ENCODE data around the gene GRM7. TPM values are rescaled to one million over a fixed set of nuclear protein-coding genes. Genes with fewer than 3 reads are reported as not detected.

GRM7 gene
- total RNA-seq, 1 donor from 2014 or later = 0.80 TPM

DNA sequence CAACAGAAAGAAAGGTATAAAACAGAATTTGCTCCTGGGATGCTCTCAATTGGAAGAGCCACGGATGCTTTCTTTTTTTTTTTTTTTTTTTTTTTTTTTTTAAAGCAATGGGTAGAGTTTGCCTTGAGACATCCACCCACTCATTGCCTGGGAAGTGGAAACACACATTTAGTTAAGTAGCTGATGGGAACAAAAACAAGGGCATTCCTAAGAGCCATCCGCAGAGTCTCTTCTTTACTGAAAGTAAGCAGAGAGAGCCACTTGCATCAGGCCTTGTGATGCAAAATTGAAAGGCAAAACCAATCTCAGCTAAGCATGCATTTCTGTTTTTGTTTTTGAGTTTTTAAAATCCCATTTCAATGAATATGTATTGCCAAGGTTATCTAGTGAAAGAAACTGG, 852.8 kb downstream of the GRM7 start:
- H3K4me3 ChIP-seq = no peak overlapping the region
- no peaks in the 10 kb centered on the region for H3K27me3 ChIP-seq
- no peak overlapping the region for H2AFZ ChIP-seq (replicated peaks)
- TF ChIP-seq EZH2phosphoT487 (IDR thresholded peaks at IDR 0.05) (no peak), EZH2 (IDR thresholded peaks at IDR 0.05) (no peak)
- TF ChIP-seq, protein P1, sequence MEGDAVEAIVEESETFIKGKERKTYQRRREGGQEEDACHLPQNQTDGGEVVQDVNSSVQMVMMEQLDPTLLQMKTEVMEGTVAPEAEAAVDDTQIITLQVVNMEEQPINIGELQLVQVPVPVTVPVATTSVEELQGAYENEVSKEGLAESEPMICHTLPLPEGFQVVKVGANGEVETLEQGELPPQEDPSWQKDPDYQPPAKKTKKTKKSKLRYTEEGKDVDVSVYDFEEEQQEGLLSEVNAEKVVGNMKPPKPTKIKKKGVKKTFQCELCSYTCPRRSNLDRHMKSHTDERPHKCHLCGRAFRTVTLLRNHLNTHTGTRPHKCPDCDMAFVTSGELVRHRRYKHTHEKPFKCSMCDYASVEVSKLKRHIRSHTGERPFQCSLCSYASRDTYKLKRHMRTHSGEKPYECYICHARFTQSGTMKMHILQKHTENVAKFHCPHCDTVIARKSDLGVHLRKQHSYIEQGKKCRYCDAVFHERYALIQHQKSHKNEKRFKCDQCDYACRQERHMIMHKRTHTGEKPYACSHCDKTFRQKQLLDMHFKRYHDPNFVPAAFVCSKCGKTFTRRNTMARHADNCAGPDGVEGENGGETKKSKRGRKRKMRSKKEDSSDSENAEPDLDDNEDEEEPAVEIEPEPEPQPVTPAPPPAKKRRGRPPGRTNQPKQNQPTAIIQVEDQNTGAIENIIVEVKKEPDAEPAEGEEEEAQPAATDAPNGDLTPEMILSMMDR (IDR thresholded peaks at IDR 0.05) = no peak
- H4K20me1 ChIP-seq (ENCODE audit: low read depth) = no peaks in the 10 kb centered on the region
- Mint-ChIP-seq H3K4me1 (no peaks in the 10 kb centered on the region), H3K27me3 (ENCODE audit: insufficient read depth, low read depth) (peaks cover 4% of the 10 kb centered on the region), H3K9me3 (no peaks in the 10 kb centered on the region), H3K4me3 (no peak overlapping the region), H3K27ac (no peak overlapping the region), H3K36me3 (no peaks in the 10 kb centered on the region)
- H3K79me2 ChIP-seq (ENCODE audit: low read depth) = no peaks in the 10 kb centered on the region
- H3K27ac ChIP-seq = no peak overlapping the region
- no peaks in the 10 kb centered on the region for H3F3A ChIP-seq (ENCODE audit: low read depth)
- H3K4me1 ChIP-seq = no peaks in the 10 kb centered on the region
- DNase-seq (ENCODE audit: low spot score) = peak; percentile 5
- H3K9me3 ChIP-seq (ENCODE audit: low read depth) = no peaks in the 10 kb centered on the region
- H3K9ac ChIP-seq = no peak overlapping the region
- H3K36me3 ChIP-seq = no peaks in the 10 kb centered on the region
- H3K4me2 ChIP-seq = no peak overlapping the region

DNA sequence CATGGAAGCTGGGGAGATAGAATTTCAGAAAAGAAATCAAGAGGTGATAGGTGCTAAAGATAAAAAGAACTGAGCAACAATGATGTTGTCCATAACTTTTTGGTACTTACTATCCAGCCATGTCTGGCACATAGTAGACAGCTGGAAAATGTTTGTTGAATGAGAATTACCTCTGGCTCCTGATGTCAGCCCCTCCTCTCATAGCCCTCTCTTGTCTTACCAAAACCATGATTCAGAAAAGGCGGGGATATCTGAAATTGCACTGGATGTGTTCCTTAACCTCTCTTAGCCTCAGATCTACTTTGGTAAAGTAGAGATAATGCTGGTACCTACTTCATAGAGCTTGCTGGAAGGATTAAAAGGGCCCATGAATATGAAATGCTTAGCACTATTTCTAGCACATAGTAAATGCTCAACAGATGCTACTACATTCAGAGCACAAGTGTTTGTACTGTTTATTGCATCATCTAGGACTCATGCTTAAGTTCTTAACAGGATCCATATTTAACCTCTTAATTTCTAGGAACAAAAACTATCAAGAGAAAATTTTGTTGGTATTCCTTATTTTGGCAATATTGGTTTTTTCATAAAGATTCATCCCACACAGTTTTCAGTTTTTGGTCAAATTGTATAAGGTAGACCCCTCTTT, 859.9 kb downstream of the GRM7 start:
- no peaks in the 10 kb centered on the region for H3K9me3 Mint-ChIP-seq
- H3K4me1 Mint-ChIP-seq = peaks cover 7% of the 10 kb centered on the region
- no peak overlapping the region for H3K4me3 Mint-ChIP-seq
- no peak overlapping the region for H3K27ac ChIP-seq
- H3K4me2 ChIP-seq = no peak overlapping the region
- TF ChIP-seq EZH2 (IDR thresholded peaks at IDR 0.05) (no peak), EZH2phosphoT487 (IDR thresholded peaks at IDR 0.05) (no peak)
- TF ChIP-seq, protein P1 (IDR thresholded peaks at IDR 0.05) = no peak
- H3K36me3 ChIP-seq = no peaks in the 10 kb centered on the region
- no peaks in the 10 kb centered on the region for H3K4me1 ChIP-seq
- H3K36me3 Mint-ChIP-seq = no peaks in the 10 kb centered on the region
- no peak overlapping the region for H2AFZ ChIP-seq (replicated peaks)
- H3K27me3 Mint-ChIP-seq (ENCODE audit: insufficient read depth, low read depth) = peaks cover 5% of the 10 kb centered on the region
- H3K9ac ChIP-seq = no peak overlapping the region
- no peaks in the 10 kb centered on the region for H3K27me3 ChIP-seq
- no peak for DNase-seq (ENCODE audit: low spot score)
- no peak overlapping the region for H3K4me3 ChIP-seq
- H4K20me1 ChIP-seq (ENCODE audit: low read depth) = no peaks in the 10 kb centered on the region
- no peaks in the 10 kb centered on the region for H3K9me3 ChIP-seq (ENCODE audit: low read depth)
- no peaks in the 10 kb centered on the region for H3K79me2 ChIP-seq (ENCODE audit: low read depth)
- H3F3A ChIP-seq (ENCODE audit: low read depth) = no peaks in the 10 kb centered on the region
- H3K27ac Mint-ChIP-seq = no peak overlapping the region

DNA sequence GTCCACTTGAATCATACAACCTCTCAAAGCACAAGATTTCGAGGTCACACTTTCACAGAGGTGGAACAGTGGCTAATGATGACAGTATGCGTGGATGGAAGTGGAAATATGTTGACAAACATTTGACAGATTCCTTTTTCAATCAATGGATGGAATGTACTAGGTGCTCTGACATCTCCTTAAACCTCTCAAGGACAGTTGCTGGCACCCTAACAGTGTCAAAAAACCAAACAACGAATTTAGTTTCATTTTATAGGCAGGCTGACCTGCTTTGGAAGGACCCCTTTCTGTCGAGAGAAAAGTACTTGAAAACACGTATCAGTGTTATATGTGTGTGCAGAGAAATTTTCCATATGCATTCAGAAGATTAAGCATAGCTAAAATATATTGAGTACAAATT, 861.0 kb downstream of the GRM7 start:
- no peaks in the 10 kb centered on the region for H3K36me3 Mint-ChIP-seq
- no peaks in the 10 kb centered on the region for H4K20me1 ChIP-seq (ENCODE audit: low read depth)
- H2AFZ ChIP-seq (replicated peaks) = no peak overlapping the region
- no peak overlapping the region for H3K4me3 ChIP-seq
- no peak overlapping the region for H3K9ac ChIP-seq
- no peak overlapping the region for H3K27ac Mint-ChIP-seq
- H3K79me2 ChIP-seq (ENCODE audit: low read depth) = no peaks in the 10 kb centered on the region
- H3K36me3 ChIP-seq = no peaks in the 10 kb centered on the region
- no peaks in the 10 kb centered on the region for H3K9me3 ChIP-seq (ENCODE audit: low read depth)
- H3K4me2 ChIP-seq = no peak overlapping the region
- no peak overlapping the region for H3K4me3 Mint-ChIP-seq
- H3K27ac ChIP-seq = no peak overlapping the region
- no peaks in the 10 kb centered on the region for H3F3A ChIP-seq (ENCODE audit: low read depth)
- no peaks in the 10 kb centered on the region for H3K4me1 ChIP-seq
- no peak for TF ChIP-seq EZH2phosphoT487 (IDR thresholded peaks at IDR 0.05)
- TF ChIP-seq, protein P1 (IDR thresholded peaks at IDR 0.05) = no peak
- DNase-seq (ENCODE audit: low spot score) = no peak
- peaks cover 7% of the 10 kb centered on the region for H3K4me1 Mint-ChIP-seq
- no peaks in the 10 kb centered on the region for H3K27me3 ChIP-seq
- H3K27me3 Mint-ChIP-seq (ENCODE audit: insufficient read depth, low read depth) = peaks cover 5% of the 10 kb centered on the region
- no peaks in the 10 kb centered on the region for H3K9me3 Mint-ChIP-seq

All from neural progenitor cell (in vitro differentiated cells).